Psoas muscle (tissue), 8 donors: Measurements from ENCODE around the gene NME7. TPM values are rescaled to one million over a fixed set of nuclear protein-coding genes. Genes with fewer than 3 reads are reported as not detected.

Experiments
- ATAC-seq, 4 donors: fragments of 200-7000 bp; cut with Tn5 transposase; one replicate each; pipeline ENCODE4 v1.9.1; 2020; ENCODE audit warnings: moderate library complexity in 3 of 4, mild to moderate bottlenecking in 2 of 4
- DNase-seq, 2 donors: peaks; one replicate each; pipeline ENCODE4 v3.0.0-alpha.2; 2020
- H3K27ac ChIP-seq: fragments of 200-600 bp; one replicate; pipeline ENCODE4 v1.8.0; 2022
- H3K27me3 ChIP-seq, 3 donors: fragments of 200-600 bp in 1 of 3; one replicate each; pipeline versions ENCODE4 v1.6.1 to v1.8.0; 2013 to 2022; ENCODE audit warnings: low read length in 2 of 3, mild to moderate bottlenecking in 2 of 3, moderate library complexity in 1 of 3; ENCODE audit not compliant: insufficient read depth in 3 of 3
- H3K36me3 ChIP-seq, 2 donors: fragments of 200-600 bp in 1 of 2; one replicate each; pipeline versions ENCODE4 v1.6.1 to v1.8.0; 2013 to 2022; ENCODE audit warnings: low read depth in 1 of 2, mild to moderate bottlenecking in 1 of 2, moderate library complexity in 1 of 2; ENCODE audit not compliant: insufficient read depth in 1 of 2
- H3K4me1 ChIP-seq: fragments of 200-600 bp; one replicate; pipeline ENCODE4 v1.8.0; 2022
- H3K4me3 ChIP-seq: fragments of 200-600 bp; one replicate; pipeline ENCODE4 v1.8.0; 2022; ENCODE audit warnings: mild to moderate bottlenecking
- H3K9me3 ChIP-seq: fragments of 200-600 bp; one replicate; pipeline ENCODE4 v1.8.0; 2022
- CTCF ChIP-seq: fragments of 200-600 bp; IDR thresholded peaks from one replicate; pipeline ENCODE4 v1.8.0; 2022; ENCODE audit warnings: antibody characterized with exemption
- WGBS, 3 donors: extraction: QIAGEN DNeasy Blood & Tissue Kit; methylation state at CpG; one replicate each; pipeline versions ENCODE4 v1.1.6 to v1.1.7; 2013; 5-methylcytosine and 5-hydroxymethylcytosine counted together
- intact Hi-C, 2 donors: fragments of 100-400 bp; cut with DNase I; formaldehyde crosslinking; loops; one replicate each; pipeline versions ENCODE4 v1.11.0 to v1.14.2; 2022
- polyA plus RNA-seq, 3 donors: library from polyadenylated mRNA; stranded (reverse); fragments of 200-250 nt; gene quantifications; one replicate each; pipeline ENCODE4 v1.2.3, GENCODE V29; 2013
- total RNA-seq, 4 donors: library from RNA; stranded (reverse); fragmentation: NEBNext Ultra II Directional in 2 of 4; extraction: Animal tissue kit (Norgen Biotek cat#: 25700) in 2 of 4; gene quantifications; one replicate each; pipeline versions ENCODE4 v1.2.1 to v1.2.4, GENCODE V29; 2021 to 2023
- donor health status: healthy with polysubstance abuse.
- donor health status: DM: no; HTN: no; CAD: no; lungs with moderate emphysema.
- donor health status: Bipolar disorder and iron deficiency.
- donor health status: healthy.
- donor health status: DM: yes; HTN: yes; CAD: no.
- donor health status: DM: no; HTN: no; CAD: no.
- donor health status: DM: no; HTN: no; CAD: no.
- donor health status: DM: yes; HTN: yes; CAD: no.

NME7 gene
- total and polyA plus RNA-seq, 7 donors: 3.9 to 14.1 (median 4.8) TPM

DNA sequence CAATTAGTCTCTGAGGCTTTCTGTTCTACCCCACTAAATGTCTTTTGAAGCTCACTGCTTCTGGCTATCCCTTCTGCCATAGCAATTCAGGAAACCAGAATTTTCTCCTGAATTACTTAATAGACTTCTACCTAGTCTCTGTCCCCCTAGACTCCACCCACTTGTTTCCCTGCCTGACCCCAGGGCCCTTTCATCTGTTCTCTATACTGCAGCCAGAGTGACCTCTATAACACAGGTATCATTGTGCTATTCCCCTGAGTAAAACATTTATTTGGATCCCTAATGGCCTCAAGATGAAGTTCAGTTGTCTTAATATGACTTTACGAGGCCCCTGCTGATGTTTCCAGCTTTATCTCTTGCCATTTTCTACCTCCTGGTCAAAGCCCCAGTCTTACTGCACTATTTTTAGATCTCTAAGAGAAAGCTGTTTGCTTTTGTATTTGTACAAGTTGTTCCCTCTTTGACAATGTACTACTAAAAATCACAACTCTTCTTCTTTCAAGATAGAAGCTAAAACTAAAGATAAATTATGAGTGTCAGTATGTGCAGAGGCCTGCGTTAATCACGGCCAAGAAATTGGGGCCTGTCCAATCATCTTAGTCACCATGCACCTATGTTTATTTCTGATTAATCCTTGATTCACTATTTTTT lies 206.6 kb downstream of the NME7 start:
- Histone ChIP-seq H3K4me1 (peaks cover 6% of the 10 kb centered on the region), H3K27ac (no peak overlapping the region)
- no peak for ATAC-seq

DNA sequence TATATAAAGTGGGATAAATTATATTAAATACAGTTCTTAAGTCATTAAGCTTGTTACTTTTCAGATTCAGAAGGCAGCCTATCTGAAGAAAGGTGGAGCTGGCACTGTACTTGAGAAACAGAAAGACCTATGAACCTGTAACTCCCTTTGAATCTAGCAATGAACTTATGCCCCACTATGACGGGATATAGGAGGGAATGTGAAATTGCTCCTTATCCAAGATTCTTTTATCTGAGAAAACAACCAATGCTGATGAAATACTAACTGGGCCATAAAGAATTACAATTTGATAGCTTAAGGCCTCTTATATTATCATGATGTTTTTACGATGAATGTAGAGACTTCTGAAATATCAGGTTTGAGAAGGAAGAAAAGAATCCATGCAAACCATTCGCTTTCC lies 211.0 kb downstream of the NME7 start:
- H3K27me3 ChIP-seq: no peaks in the 10 kb centered on the region
- ATAC-seq: no peak
- peaks cover 6% of the 10 kb centered on the region for H3K4me1 ChIP-seq
- H3K27ac ChIP-seq: no peak overlapping the region
- 72 to 85% (median 81%) methylated on average over 3 of the region's 3 CpGs for WGBS, 3 donors
- no peaks in the 10 kb centered on the region for H3K36me3 ChIP-seq
- intact Hi-C loops: loop anchor here in 1 of 2 donors (10.0 kb wide), 1 partner anchor 188 kb away; no protein-coding TSS in a partner anchor
- H3K9me3 ChIP-seq: no peaks in the 10 kb centered on the region
- H3K4me3 ChIP-seq: no peak overlapping the region
- no peak for TF ChIP-seq CTCF
- DNase-seq: no peak

More for the DNA sequence above, 206.6 kb downstream of the NME7 start:
- H3K4me3 ChIP-seq: no peak overlapping the region
- TF ChIP-seq CTCF: no peak
- H3K27me3 ChIP-seq: no peaks in the 10 kb centered on the region
- H3K36me3 ChIP-seq: no peaks in the 10 kb centered on the region
- WGBS, 3 donors: 67 to 89% (median 79%) methylated on average over 3 of the region's 3 CpGs
- no peak for DNase-seq
- no peaks in the 10 kb centered on the region for H3K9me3 ChIP-seq
- intact Hi-C loops: no loop called here

GRCh38 chr1:169155675-169156074 lies 211.9 kb downstream of the NME7 start:
- no peak for TF ChIP-seq CTCF
- ATAC-seq: no peak
- DNase-seq: no peak
- H3K36me3 ChIP-seq: no peaks in the 10 kb centered on the region
- WGBS, 3 donors: 95 to 100% (median 96%) methylated on average over 1 of the region's 1 CpG
- intact Hi-C loops: loop anchor here in 1 of 2 donors (10.0 kb wide), 1 partner anchor 189 kb away; no protein-coding TSS in a partner anchor
- no peaks in the 10 kb centered on the region for H3K4me1 ChIP-seq
- no peak overlapping the region for H3K4me3 ChIP-seq
- H3K27me3 ChIP-seq: no peaks in the 10 kb centered on the region
- H3K9me3 ChIP-seq: no peaks in the 10 kb centered on the region
- H3K27ac ChIP-seq: no peak overlapping the region

- Histone ChIP-seq H3K4me1 (peaks cover 5% of the 10 kb centered on the region), H3K9me3 (no peaks in the 10 kb centered on the region), H3K27ac (no peak overlapping the region), H3K4me3 (no peak overlapping the region), H3K27me3 (no peaks in the 10 kb centered on the region), H3K36me3 (no peaks in the 10 kb centered on the region)
- DNase-seq: no peak
- intact Hi-C loops: loop anchor here in 1 of 2 donors (10.0 kb wide), 1 partner anchor 193 kb away; no protein-coding TSS in a partner anchor
- no peak for TF ChIP-seq CTCF
- no peak for ATAC-seq
- 89 to 97% (median 96%) methylated on average over 5 of the region's 5 CpGs for WGBS, 3 donors
Observed at GRCh38 chr1:169151338-169151837, 216.2 kb downstream of the NME7 start.
